Measurements from ENCODE around the gene PF4V1. TPM values are rescaled to one million over a fixed set of nuclear protein-coding genes. Genes with fewer than 3 reads are reported as not detected.

The PF4V1 gene
- total RNA-seq, 2 experiments from 2014 or later: not detected

- no peak overlapping the region for H3K27ac ChIP-seq (ENCODE audit: low read depth, low read length, poor library complexity, severe bottlenecking)
- BruUV-seq (replicated peaks): no TSS peak
- CTCF ChIA-PET (ENCODE audit: unreplicated experiment): no interaction called here
- no peaks in the 10 kb centered on the region for H3K79me2 ChIP-seq (ENCODE audit: insufficient read depth, low read depth, low read length)
- no peaks in the 10 kb centered on the region for H4K20me1 ChIP-seq (ENCODE audit: insufficient read depth, low read length)
- H3K36me3 ChIP-seq (ENCODE audit: insufficient read depth, low read length): no peaks in the 10 kb centered on the region
- no peak overlapping the region for H2AFZ ChIP-seq (ENCODE audit: low read length)
- no peaks in the 10 kb centered on the region for H3K4me1 ChIP-seq (ENCODE audit: insufficient read depth, low read length, poor library complexity, severe bottlenecking)
- POLR2A ChIA-PET: no interaction called here
- H3K4me3 ChIP-seq (ENCODE audit: low read depth, low read length, poor library complexity, severe bottlenecking): no peak overlapping the region
- no peaks in the 10 kb centered on the region for H3K9me3 ChIP-seq (ENCODE audit: low read length)
- intact Hi-C loops (cut with micrococcal nuclease; ENCODE audit: unreplicated experiment): no loop called here
- H3K9me2 ChIP-seq (ENCODE audit: insufficient read depth, low read length): no peaks in the 10 kb centered on the region
- H3K4me2 ChIP-seq (ENCODE audit: low read length): no peak overlapping the region
- no peak for DNase-seq (ENCODE audit: low spot score)
- TF ChIP-seq EZH2phosphoT487 (IDR thresholded peaks at IDR 0.05; ENCODE audit: borderline replicate concordance, low read depth, low read length) (no peak), CTCF (conservative IDR thresholded peaks at IDR 0.05; ENCODE audit: low read length) (no peak)
Measured at GRCh38 chr4:73868206-73869129, 15.4 kb downstream of the PF4V1 start.

- no peak within 1 kb of the TSS for H3K4me3 ChIP-seq (ENCODE audit: low read depth, low read length, poor library complexity, severe bottlenecking)
- H2AFZ ChIP-seq (ENCODE audit: low read length): no peak within 1 kb of the TSS
- no peaks in the 10 kb centered on the region for H4K20me1 ChIP-seq (ENCODE audit: insufficient read depth, low read length)
- no peak within 1 kb of the TSS for H3K4me2 ChIP-seq (ENCODE audit: low read length)
- DNase-seq (ENCODE audit: low spot score): no peak
- BruUV-seq (replicated peaks): no TSS peak
- no peak within 1 kb of the TSS for H3K27ac ChIP-seq (ENCODE audit: low read depth, low read length, poor library complexity, severe bottlenecking)
- no peaks in the 10 kb centered on the region for H3K9me2 ChIP-seq (ENCODE audit: insufficient read depth, low read length)
- no peak for TF ChIP-seq EZH2phosphoT487 (IDR thresholded peaks at IDR 0.05; ENCODE audit: borderline replicate concordance, low read depth, low read length)
- TF ChIP-seq CTCF (conservative IDR thresholded peaks at IDR 0.05; ENCODE audit: low read length): no peak
- ChIA-PET POLR2A (no interaction called here), CTCF (ENCODE audit: unreplicated experiment) (no interaction called here)
- H3K4me1 ChIP-seq (ENCODE audit: insufficient read depth, low read length, poor library complexity, severe bottlenecking): no peaks in the 10 kb centered on the region
- no peaks in the 10 kb centered on the region for H3K79me2 ChIP-seq (ENCODE audit: insufficient read depth, low read depth, low read length)
- H3K36me3 ChIP-seq (ENCODE audit: insufficient read depth, low read length): no peaks in the 10 kb centered on the region
- H3K9me3 ChIP-seq (ENCODE audit: low read length): no peaks in the 10 kb centered on the region
- intact Hi-C loops (cut with micrococcal nuclease; ENCODE audit: unreplicated experiment): no loop called here
Measured at GRCh38 chr4:73869130-73870055, 16.3 kb downstream of the PF4V1 start, which contains the start of gene CXCL1. Gene CXCL1, plus strand, starts transcription at chr4:73869393. Its CDS starts 78 bp downstream, at chr4:73869471.

Measured in OCI-LY7 (cell line).